HG03354 (cell line): ENCODE measurements around the gene TMEM106A.
"Not testable (repeated sequence)": the region's sequence is repeated elsewhere in the genome, so short reads cannot be mapped to it uniquely, and the experiment has no call there.

ENCODE experiments used
- ATAC-seq: cut with Tn5 transposase; IDR thresholded peaks from one replicate; pipeline ENCODE4 v1.9.1; 2021; ENCODE audit warnings: mild to moderate bottlenecking; ENCODE audit not compliant: unreplicated experiment, poor library complexity, severe bottlenecking

TMEM106A gene

DNA sequence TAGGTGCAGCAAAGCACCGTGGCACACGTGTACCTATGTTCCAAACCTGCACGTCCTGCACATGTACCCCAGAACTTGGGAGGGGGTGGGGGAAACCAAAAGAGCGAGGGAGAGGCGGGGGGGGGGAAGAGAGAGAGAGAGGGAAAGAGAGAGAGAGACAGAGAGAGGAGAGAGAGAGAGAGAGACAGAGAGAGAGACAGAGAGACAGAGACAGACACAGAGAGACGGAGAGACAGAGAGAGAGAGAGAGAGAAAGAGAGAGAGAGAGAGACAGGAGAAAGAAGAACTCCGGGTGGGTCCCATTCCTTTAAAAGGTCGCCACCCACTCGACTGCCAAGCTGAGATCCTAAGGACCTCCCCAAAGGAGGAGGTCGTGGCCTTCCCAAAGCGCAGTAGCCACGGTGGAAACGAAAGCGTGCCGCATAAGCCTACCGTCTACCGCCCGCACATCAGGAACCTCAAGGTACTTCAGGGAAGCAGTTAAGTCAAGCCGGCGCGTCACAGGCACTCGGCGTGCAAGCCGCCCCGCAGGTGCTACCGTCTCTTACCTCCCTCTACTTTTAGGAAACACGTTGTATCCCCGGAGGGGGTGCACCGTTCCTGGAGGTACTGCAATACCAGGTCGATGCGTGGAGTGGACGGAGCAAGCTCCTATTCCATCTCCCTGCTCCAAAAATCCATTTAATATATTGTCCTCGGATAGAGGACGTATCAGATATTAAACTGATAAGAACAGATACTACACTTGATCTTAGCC is 29.1 kb downstream of the TMEM106A start:
- ATAC-seq: not testable (repeated sequence)

DNA sequence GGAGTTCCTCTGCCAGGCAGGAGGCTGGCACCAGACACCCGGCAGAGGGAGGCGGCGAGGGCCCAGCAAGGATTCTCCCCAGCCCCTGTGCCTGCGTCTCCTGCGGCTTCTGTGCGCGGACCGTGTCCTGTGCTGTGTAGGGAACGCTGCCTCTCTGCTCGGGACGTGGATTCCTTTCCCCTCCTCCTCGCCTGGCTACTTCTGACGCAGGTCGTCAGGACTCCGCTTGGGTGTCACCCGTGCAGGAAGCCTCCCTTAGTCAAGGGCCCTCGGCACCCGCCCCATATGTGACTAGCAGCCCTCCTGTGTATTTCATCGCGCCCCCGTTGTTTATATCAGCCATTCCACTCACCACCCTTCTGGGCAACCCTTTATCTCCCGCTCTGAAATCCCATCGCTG is 34.8 kb downstream of the TMEM106A start:
- not testable (repeated sequence) for ATAC-seq
